ENCODE data around the gene SDR42E2. TPM values are rescaled to one million over a fixed set of nuclear protein-coding genes. Genes with fewer than 3 reads are reported as not detected.

The SDR42E2 gene
- total and polyA plus RNA-seq, 2 donors (not counting 1 experiment from before 2014, with no cell fraction given), result 0.12 to 0.62 TPM

DNA sequence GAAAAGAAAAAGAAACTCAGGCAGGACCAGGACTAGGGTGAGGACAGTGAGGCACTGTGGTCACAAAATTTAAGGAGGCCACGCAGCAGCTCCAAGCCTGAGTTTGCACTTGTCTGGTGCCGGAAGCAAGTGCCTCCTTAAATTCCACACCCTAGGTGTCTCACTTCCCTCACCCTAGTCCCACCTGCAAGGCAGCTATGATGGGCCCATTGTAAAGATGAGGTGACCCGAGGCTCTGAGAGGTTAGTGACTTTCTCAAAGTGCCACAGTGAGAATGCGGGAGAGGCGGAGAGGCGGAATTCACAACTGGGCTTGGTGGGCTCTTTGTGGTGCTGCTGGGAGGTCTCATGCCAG, 22.3 kb downstream of the SDR42E2 start:
- no peaks in the 10 kb centered on the region for H3K9me3 ChIP-seq (ENCODE audit: control extremely low read depth in 1 of 3, control insufficient read depth in 2 of 3, insufficient read depth in 1 of 3, low read length in 2 of 3)
- WGBS (ENCODE audit: insufficient coverage), result 100% methylated on average over 4 of the region's 6 CpGs
- ATAC-seq (ENCODE audit: low read depth) (no peak), DNase-seq (no peak)
- H3K4me3 Mint-ChIP-seq, result no peak overlapping the region
- H4K20me1 ChIP-seq (ENCODE audit: control insufficient read depth, insufficient read depth, low read length, poor library complexity, severe bottlenecking), result no peaks in the 10 kb centered on the region
- H3K79me2 ChIP-seq (ENCODE audit: control insufficient read depth, insufficient read depth, low read length), result no peaks in the 10 kb centered on the region
- H3K4me1 ChIP-seq (ENCODE audit: control insufficient read depth in 2 of 2, insufficient read depth in 2 of 2, low read length in 2 of 2), result peaks cover 17 to 18% of the 10 kb centered on the region in 2 donors
- H3K4me2 ChIP-seq (replicated peaks; ENCODE audit: low read depth, low read length, poor library complexity, severe bottlenecking), result no peak overlapping the region
- POLR2A ChIA-PET, result no interaction called here
- no peaks in the 10 kb centered on the region for H3K27me3 ChIP-seq (replicated peaks in 1 of 4; ENCODE audit: control extremely low read depth in 1 of 4, control insufficient read depth in 3 of 4, insufficient read depth in 4 of 4, low read length in 3 of 4)
- H3K9ac ChIP-seq (ENCODE audit: low read length), result no peak overlapping the region
- peaks cover 16% of the 10 kb centered on the region for H3K4me1 Mint-ChIP-seq
- no peaks in the 10 kb centered on the region for H3K27me3 Mint-ChIP-seq
- no peak overlapping the region for H2AFZ ChIP-seq (ENCODE audit: insufficient read depth, low read depth, low read length, poor library complexity, severe bottlenecking)
- CTCF ChIA-PET, result interaction anchor here (1.0 to 6.7 kb wide), 4 partner anchors 11 to 184 kb away, joined by 3 to 53 read pairs (median 5); partner anchors contain the start of genes PDZD9 and POLR3E
- TF ChIP-seq CTCF (IDR thresholded peaks at IDR 0.05) (no peak), EZH2 (IDR thresholded peaks at IDR 0.05; ENCODE audit: borderline replicate concordance, insufficient read depth, low read depth, low read length, poor library complexity, severe bottlenecking) (no peak)
- H3K27ac ChIP-seq (ENCODE audit: low read length in 2 of 2), result no peak overlapping the region
- no peak overlapping the region for H3K4me3 ChIP-seq (ENCODE audit: control extremely low read depth in 1 of 5, extremely low read depth in 1 of 5, insufficient read depth in 1 of 5, low read depth in 2 of 5, low read length in 4 of 5)
- intact Hi-C loops (cut with micrococcal nuclease), result loop anchor here (1.0 kb wide), 1 partner anchor 113 kb away; the partner anchor contains the start of gene POLR3E
- H3K36me3 ChIP-seq (replicated peaks in 1 of 2; ENCODE audit: control extremely low read depth in 1 of 2, control insufficient read depth in 1 of 2, extremely low read depth in 1 of 2, insufficient read depth in 2 of 2, low read length in 1 of 2), result no peaks in the 10 kb centered on the region
- H3K9me3 Mint-ChIP-seq (ENCODE audit: insufficient read depth), result no peaks in the 10 kb centered on the region
- H3K27ac Mint-ChIP-seq, result no peak overlapping the region

DNA sequence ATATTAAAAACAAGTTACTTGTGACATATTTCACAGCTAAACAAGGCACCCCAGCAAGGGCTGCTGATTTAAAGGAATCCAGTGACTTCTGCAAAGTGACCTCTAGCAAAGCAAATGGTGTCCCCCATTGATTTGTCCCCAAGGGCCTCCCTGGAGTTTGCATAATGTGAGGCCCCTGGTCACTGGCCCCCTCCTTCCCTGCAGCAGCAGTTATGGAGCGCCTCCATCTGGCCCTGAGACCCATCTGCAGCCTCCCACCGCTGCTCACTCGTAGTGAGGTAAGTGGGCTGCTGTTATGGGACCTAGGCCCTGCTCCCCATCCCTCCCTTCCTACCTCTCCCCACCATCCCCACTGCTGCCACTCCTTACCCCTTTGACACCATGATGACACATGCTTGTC, 24.2 kb downstream of the SDR42E2 start:
- Histone ChIP-seq H3K79me2 (ENCODE audit: control insufficient read depth, insufficient read depth, low read length) (no peaks in the 10 kb centered on the region), H3K9me3 (ENCODE audit: control extremely low read depth in 1 of 3, control insufficient read depth in 2 of 3, insufficient read depth in 1 of 3, low read length in 2 of 3) (peaks cover 0 to 4% (median 0%) of the 10 kb centered on the region in 3 donors), H3K27ac (ENCODE audit: low read length in 2 of 2) (no peak overlapping the region), H3K27me3 (replicated peaks in 1 of 4; ENCODE audit: control extremely low read depth in 1 of 4, control insufficient read depth in 3 of 4, insufficient read depth in 4 of 4, low read length in 3 of 4) (no peaks in the 10 kb centered on the region), H4K20me1 (ENCODE audit: control insufficient read depth, insufficient read depth, low read length, poor library complexity, severe bottlenecking) (no peaks in the 10 kb centered on the region), H3K36me3 (replicated peaks in 1 of 2; ENCODE audit: control extremely low read depth in 1 of 2, control insufficient read depth in 1 of 2, extremely low read depth in 1 of 2, insufficient read depth in 2 of 2, low read length in 1 of 2) (no peaks in the 10 kb centered on the region), H3K4me2 (replicated peaks; ENCODE audit: low read depth, low read length, poor library complexity, severe bottlenecking) (no peak overlapping the region), H2AFZ (ENCODE audit: insufficient read depth, low read depth, low read length, poor library complexity, severe bottlenecking) (no peak overlapping the region), H3K4me3 (ENCODE audit: control extremely low read depth in 1 of 5, extremely low read depth in 1 of 5, insufficient read depth in 1 of 5, low read depth in 2 of 5, low read length in 4 of 5) (no peak overlapping the region), H3K4me1 (ENCODE audit: control insufficient read depth in 2 of 2, insufficient read depth in 2 of 2, low read length in 2 of 2) (peaks cover 18 to 23% of the 10 kb centered on the region in 2 donors), H3K9ac (ENCODE audit: low read length) (no peak overlapping the region)
- ChIA-PET CTCF (interaction anchor here (0.6 to 6.7 kb wide), 6 partner anchors 113 to 602 kb away, joined by 3 to 53 read pairs (median 5); partner anchors contain the start of gene POLR3E), POLR2A (interaction anchor here (0.6 kb wide), 1 partner anchor 174 kb away, joined by 4 read pairs; no protein-coding TSS in a partner anchor)
- Mint-ChIP-seq H3K9me3 (ENCODE audit: insufficient read depth) (no peaks in the 10 kb centered on the region), H3K27ac (peak overlapping the region; percentile 58), H3K27me3 (no peaks in the 10 kb centered on the region), H3K4me3 (no peak overlapping the region), H3K4me1 (peaks cover 24% of the 10 kb centered on the region)
- no peak for TF ChIP-seq EZH2 (IDR thresholded peaks at IDR 0.05; ENCODE audit: borderline replicate concordance, insufficient read depth, low read depth, low read length, poor library complexity, severe bottlenecking)
- TF ChIP-seq CTCF (IDR thresholded peaks at IDR 0.05), result no peak
- WGBS (ENCODE audit: insufficient coverage), result no CpG with 5 or more reads among the region's 3 CpGs
- intact Hi-C loops (cut with micrococcal nuclease), result no loop called here
- no peak for DNase-seq
- no peak for ATAC-seq (ENCODE audit: low read depth)
